Activated CD8-positive, alpha-beta memory T cell treated with anti-CD3 and anti-CD28 coated beads, Interleukin-2, amount 50 U/mL, for 24 hours (primary cell): ENCODE data around the gene C10orf71.

ENCODE experiments used
- DNase-seq: peaks from one replicate; pipeline ENCODE4 v3.0.0-alpha.2; 2020; ENCODE audit errors: extremely low read depth

C10orf71 gene

GRCh38 chr10:49292565-49293207 is 6.3 kb upstream of the C10orf71 start:
- DNase-seq: no peak

- no peak for DNase-seq
These were observed 5.8 kb upstream of the C10orf71 start for GRCh38 chr10:49293208-49293603.

GRCh38 chr10:49294731-49295130 is 4.2 kb upstream of the C10orf71 start:
- DNase-seq: no peak

- no peak for DNase-seq
These were observed 3.7 kb upstream of the C10orf71 start for GRCh38 chr10:49295297-49295696.

- DNase-seq: no peak
These were observed 2.6 kb upstream of the C10orf71 start for GRCh38 chr10:49296382-49296781.

GRCh38 chr10:49296836-49297235 is 2.1 kb upstream of the C10orf71 start:
- DNase-seq: no peak

- no peak for DNase-seq
These were observed 926 bp upstream of the C10orf71 start for GRCh38 chr10:49297818-49298670.

GRCh38 chr10:49298671-49298982 is 343 bp upstream of the C10orf71 start:
- DNase-seq: no peak

GRCh38 chr10:49299816-49300139 is 808 bp downstream of the C10orf71 start:
- DNase-seq: no peak

GRCh38 chr10:49300140-49300974 is 1.4 kb downstream of the C10orf71 start:
- DNase-seq: no peak

- DNase-seq: no peak
These were observed 2.3 kb downstream of the C10orf71 start for GRCh38 chr10:49301302-49301701.

GRCh38 chr10:49302088-49302487 is 3.1 kb downstream of the C10orf71 start:
- DNase-seq: no peak

- no peak for DNase-seq
These were observed 4.7 kb downstream of the C10orf71 start for GRCh38 chr10:49303711-49304110.

- DNase-seq: no peak
These were observed 5.2 kb downstream of the C10orf71 start for GRCh38 chr10:49304137-49304536.

- no peak for DNase-seq
These were observed 9.0 kb downstream of the C10orf71 start for GRCh38 chr10:49307921-49308320.

GRCh38 chr10:49308881-49309280 is 9.9 kb downstream of the C10orf71 start:
- no peak for DNase-seq

- no peak for DNase-seq
These were observed 10.9 kb downstream of the C10orf71 start for GRCh38 chr10:49309691-49310411.

GRCh38 chr10:49310460-49310859 is 11.5 kb downstream of the C10orf71 start:
- no peak for DNase-seq

GRCh38 chr10:49310901-49311554 is 12.1 kb downstream of the C10orf71 start:
- no peak for DNase-seq

GRCh38 chr10:49311555-49312236 is 12.7 kb downstream of the C10orf71 start:
- DNase-seq: no peak
